Stimulated activated CD4-positive, alpha-beta T cell treated with anti-CD3 and anti-CD28 coated beads, Interleukin-12 subunit alpha, Interleukin-12 subunit beta, amount 100 ng/mL, for 4 hours (primary cell): ENCODE data around the gene CCDC169.

Experiments
- DNase-seq: peaks from one replicate; pipeline ENCODE4 v3.0.0-alpha.2; 2020

CCDC169 gene

GRCh38 chr13:36242761-36243160, 54.9 kb downstream of the CCDC169 start:
- DNase-seq = no peak

- no peak for DNase-seq
Observed at GRCh38 chr13:36231236-36231635, 66.4 kb downstream of the CCDC169 start.

- DNase-seq = no peak
Observed at GRCh38 chr13:36224730-36225129, 72.9 kb downstream of the CCDC169 start.

GRCh38 chr13:36219883-36220282, 77.7 kb downstream of the CCDC169 start:
- no peak for DNase-seq

- no peak for DNase-seq
Observed at GRCh38 chr13:36217456-36217855, 80.2 kb downstream of the CCDC169 start.

- DNase-seq = no peak
Observed at GRCh38 chr13:36214163-36214921, 83.3 kb downstream of the CCDC169 start, which contains the start of gene SOHLH2. TSS of gene SOHLH2 (minus strand) at chr13:36214556. CDS start at chr13:36214526, 30 bp downstream.

- DNase-seq = no peak
Observed at GRCh38 chr13:36212789-36213188, 84.8 kb downstream of the CCDC169 start.

- DNase-seq = no peak
Observed at GRCh38 chr13:36211567-36211966, 86.0 kb downstream of the CCDC169 start.

GRCh38 chr13:36210738-36211137, 86.9 kb downstream of the CCDC169 start:
- DNase-seq = no peak

- DNase-seq = no peak
Observed at GRCh38 chr13:36207672-36208071, 89.9 kb downstream of the CCDC169 start.

- DNase-seq = no peak
Observed at GRCh38 chr13:36193151-36193855, 104.3 kb downstream of the CCDC169 start.

GRCh38 chr13:36192166-36192565, 105.4 kb downstream of the CCDC169 start:
- DNase-seq = no peak

- DNase-seq = no peak
Observed at GRCh38 chr13:36190771-36191170, 106.8 kb downstream of the CCDC169 start.

- DNase-seq = no peak
Observed at GRCh38 chr13:36188441-36188840, 109.2 kb downstream of the CCDC169 start.

GRCh38 chr13:36183901-36184300, 113.7 kb downstream of the CCDC169 start:
- DNase-seq = no peak
